NCI-H774 (cell line): ENCODE results near the gene NTHL1.

Experiments used
- DNase-seq: peaks from one replicate; lab custom pipeline; 2025; lab: John Stamatoyannopoulos, UW

The NTHL1 gene

DNA sequence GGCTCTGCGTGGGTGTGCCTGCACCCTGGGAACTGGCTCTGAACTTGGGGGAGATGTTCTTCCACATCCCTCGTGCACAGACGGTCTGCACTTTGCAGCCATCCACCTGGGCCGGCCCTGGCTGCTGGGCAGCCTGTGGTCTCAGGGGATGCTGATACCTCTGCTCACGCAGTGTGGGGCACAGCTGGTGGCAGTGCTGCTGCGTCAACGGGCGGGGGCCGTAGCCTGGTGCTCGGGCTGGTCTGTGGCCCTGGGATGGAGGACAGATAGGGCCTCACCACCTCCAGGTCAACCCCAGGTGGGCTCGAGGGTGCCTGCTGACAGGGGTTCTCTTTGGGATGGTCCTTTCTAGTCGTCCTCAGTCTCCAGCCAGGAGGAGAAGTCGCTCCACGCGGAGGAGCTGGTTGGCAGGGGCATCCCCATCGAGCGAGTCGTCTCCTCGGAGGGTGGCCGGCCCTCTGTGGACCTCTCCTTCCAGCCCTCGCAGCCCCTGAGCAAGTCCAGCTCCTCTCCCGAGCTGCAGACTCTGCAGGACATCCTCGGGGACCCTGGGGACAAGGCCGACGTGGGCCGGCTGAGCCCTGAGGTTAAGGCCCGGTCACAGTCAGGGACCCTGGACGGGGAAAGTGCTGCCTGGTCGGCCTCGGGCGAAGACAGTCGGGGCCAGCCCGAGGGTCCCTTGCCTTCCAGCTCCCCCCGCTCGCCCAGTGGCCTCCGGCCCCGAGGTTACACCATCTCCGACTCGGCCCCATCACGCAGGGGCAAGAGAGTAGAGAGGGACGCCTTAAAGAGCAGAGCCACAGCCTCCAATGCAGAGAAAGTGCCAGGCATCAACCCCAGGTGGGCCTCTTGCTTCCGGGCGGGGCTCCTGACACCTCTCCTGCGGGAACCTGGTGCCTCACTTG is 36.5 kb upstream of the NTHL1 start:
- DNase-seq, result no peak

DNA sequence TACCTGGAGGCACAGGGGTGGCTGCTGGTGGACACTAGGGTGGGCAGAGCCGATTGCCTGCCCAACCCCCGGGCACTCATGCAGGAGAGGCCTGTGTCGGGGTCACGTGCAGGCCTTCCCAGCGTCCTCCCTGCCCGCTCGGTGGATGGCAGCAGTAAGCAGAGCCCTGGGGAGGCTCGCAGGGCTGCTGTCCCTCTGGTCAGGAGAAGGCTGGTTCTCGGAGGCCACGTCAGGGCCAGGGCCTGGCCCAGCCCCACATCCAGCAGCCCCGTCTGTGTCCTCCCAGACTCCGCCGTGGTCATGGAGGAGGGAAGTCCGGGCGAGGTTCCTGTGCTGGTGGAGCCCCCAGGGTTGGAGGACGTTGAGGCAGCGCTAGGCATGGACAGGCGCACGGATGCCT is 35.8 kb upstream of the NTHL1 start:
- DNase-seq, result no peak

DNA sequence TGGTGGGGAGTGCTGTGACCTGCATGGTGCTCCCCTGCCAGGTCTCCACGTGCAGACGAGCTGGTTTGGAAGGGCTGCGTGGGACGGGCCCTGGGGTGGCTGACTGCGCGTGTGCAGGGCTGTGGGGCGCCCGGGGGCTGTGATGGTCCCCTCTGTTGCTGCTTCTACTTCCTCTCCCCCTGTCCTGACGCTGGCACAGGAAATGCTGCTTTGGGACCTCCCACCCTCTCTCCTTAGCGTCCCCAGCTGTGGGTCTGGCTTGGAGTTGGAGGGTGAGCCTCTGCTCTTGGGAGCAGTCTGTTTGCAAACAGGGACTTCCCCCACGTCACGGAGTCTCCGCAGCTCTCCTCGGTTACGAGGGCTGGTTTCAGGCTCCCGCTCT is 35.3 kb upstream of the NTHL1 start:
- DNase-seq, result no peak

DNA sequence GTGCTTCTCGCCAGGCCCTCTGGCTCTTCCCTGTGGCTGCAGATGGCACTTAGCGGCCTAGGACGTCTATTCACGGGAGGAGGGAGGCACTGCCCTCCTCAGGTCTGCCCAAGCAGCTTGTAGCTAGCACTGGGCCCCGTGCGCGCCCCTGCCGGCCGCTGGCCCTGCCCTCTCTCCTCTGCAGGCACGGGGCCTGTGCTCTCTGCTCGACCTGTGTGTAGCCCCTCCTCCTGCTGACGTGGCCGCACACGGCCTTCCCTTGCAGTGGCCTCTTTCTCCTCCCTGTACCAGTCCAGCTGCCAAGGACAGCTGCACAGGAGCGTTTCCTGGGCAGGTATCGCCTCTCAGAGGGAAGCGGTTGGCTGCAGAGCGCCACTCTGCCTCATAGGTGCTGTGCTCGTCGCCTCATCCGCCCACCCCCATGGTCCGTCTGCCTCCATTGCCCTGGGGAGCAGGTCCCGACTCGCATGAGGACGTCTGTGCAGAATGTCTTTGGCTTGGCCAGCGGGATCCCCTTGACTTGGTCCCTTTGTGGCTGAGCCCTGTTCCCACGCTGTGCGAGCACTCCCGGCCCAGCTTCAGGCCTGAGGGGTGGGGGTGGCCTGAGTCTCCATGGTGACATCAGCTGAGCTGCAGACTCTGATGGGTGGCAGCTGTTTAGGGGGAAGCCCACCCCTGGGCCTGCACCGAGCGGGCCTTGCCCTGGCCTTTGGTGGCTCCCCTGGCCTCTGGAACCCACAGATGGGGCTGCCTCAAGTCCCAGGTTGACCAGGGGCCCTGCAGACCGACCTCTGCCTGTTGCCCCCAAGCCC is 34.7 kb upstream of the NTHL1 start:
- DNase-seq, result peak; percentile 0

DNA sequence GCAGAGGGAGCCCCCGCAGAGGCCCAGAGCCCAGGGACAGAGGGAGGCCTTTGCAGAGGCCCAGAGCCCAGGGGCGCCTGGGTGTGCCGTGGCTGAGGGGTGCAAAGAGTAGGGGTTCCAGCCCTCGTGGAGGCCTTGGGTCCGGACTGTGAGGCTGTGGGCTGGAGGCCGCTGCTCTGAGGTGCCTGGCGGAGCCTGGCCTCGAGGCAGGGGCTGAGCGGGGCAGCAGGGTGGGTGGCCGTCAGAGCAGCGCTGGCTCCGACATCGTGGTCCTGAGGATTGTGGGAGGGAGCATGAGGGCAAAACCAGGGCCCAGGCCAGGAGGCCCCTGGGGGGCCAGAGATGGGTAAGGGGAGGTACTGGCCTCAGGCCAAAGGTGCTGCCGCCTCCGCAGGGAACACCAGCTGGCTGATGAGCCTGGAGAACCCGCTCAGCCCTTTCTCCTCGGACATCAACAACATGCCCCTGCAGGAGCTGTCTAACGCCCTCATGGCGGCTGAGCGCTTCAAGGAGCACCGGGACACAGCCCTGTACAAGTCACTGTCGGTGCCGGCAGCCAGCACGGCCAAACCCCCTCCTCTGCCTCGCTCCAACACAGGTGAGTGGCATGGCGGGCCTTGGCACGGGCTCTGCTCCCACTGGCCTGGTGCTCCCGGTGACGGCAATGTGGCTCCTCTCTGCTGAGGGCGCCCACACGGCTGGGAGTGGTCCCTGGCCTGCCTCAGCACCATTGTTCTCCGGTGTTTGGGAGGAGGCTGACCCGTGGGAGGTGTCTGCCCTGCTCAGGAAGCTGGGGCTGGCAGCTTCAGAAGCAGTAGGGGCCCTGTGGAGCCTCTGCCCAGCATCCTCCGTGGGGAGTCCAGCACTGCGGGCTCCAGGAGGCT is 33.8 kb upstream of the NTHL1 start:
- no peak for DNase-seq

DNA sequence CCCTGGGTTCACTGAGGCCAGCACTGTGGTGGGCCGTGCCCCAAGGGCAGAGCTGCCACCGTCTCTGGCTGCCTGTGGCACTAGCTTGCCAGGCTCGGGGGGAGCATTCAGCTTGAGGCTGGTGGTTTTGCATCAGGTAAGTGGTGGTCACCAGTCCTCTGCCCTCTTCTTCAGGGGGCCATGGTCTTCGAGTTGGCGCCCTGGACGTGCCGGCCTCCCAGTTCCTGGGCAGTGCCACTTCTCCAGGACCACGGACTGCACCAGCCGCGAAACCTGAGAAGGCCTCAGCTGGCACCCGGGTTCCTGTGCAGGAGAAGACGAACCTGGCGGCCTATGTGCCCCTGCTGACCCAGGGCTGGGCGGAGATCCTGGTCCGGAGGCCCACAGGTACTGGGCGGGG is 32.4 kb upstream of the NTHL1 start:
- DNase-seq, result no peak

DNA sequence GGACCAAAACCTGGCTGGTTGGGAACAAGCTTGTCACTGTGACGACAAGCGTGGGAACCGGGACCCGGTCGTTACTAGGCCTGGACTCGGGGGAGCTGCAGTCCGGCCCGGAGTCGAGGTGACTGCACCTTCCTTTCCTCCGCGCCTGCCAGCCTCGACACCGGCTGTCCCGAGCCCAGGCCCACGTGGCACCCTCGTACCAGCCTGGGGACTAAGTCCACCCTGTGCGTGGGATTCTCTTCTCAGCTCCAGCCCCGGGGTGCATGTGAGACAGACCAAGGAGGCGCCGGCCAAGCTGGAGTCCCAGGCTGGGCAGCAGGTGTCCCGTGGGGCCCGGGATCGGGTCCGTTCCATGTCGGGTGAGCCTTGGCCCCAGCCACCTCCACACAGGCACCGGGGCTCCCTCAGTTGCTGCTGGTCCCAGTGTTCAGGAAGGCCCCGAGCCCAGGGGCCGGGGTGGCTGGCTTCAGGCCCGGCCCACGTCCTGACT is 31.7 kb upstream of the NTHL1 start:
- DNase-seq, result no peak

DNA sequence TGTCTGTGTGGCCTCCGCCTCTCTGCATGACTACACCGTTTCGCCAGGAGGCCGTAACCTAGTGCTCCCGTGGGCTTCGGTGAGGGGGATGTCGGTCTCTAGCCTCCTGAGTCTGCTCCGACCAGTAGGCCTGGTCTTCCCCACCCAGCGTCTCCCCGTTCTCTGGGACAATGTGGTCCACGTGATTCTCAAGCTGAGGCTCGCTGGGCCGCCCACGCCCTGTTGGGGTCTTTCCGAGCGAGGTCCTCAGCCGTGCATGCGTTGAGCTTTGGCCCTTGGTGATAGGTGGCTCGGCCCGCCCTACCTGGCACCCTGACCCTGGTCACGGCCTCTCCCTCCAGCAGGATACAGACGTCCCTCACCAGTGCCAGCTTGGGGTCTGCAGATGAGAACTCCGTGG is 31.1 kb upstream of the NTHL1 start:
- no peak for DNase-seq

DNA sequence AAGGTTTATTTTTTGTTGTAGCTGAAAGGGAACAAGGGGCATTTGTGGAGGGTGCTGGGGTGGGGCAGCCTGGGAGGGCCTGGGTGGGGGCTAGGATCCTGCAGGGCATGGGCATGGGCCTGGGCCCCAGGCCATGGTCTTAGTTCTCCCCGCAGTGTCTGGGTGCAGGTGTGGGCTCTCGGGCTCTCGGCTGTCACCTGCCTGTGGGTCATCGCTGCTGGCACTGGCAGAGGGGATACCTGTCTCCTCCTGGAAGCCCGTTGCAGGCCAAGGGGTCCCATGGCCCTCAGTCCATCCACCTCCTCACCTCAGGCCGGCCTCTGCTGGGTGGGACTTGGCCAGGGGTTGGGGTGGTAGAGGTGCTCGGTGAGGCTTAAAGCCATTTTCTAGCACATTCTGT is 30.5 kb upstream of the NTHL1 start:
- DNase-seq, result no peak

DNA sequence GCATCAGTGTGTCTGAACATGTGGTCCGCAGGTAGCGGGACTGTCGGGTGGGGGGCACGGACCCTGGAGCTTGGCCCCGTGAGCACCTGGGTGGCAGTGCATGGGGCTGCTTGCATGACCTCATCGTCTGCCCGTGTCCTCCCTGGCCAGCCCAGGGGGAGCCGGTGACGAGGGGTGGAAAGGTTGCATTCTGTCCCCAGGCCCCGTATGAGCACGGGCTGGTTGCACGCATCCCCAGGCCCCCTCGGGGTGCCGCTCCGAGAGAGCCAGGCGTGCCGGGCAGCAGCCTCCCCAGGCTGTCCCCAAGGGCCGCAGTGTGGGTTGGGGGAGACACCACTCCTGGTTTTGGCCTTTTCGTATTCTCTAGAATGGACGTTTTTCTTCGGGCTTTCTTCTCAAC is 30.1 kb upstream of the NTHL1 start:
- DNase-seq, result no peak

DNA sequence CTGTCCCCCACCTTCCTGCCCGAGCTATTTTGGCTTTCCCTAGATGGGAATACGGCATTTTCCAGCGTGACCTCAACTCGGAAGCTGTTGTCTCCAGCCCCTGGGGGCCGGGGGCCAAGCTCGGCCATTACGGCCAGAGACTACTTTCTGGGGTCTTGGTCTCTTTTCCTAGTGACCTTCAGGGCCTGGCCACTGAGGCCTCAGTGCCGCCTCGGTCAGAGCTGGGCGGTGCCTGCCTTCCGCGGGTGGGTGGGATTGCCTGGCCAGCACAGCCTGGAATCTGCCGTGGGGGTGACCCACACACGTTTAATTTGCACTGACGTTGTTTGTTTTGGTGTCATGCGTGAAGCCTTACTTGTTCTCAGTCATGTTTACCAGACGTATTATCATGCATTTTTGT is 29.4 kb upstream of the NTHL1 start:
- no peak for DNase-seq

DNA sequence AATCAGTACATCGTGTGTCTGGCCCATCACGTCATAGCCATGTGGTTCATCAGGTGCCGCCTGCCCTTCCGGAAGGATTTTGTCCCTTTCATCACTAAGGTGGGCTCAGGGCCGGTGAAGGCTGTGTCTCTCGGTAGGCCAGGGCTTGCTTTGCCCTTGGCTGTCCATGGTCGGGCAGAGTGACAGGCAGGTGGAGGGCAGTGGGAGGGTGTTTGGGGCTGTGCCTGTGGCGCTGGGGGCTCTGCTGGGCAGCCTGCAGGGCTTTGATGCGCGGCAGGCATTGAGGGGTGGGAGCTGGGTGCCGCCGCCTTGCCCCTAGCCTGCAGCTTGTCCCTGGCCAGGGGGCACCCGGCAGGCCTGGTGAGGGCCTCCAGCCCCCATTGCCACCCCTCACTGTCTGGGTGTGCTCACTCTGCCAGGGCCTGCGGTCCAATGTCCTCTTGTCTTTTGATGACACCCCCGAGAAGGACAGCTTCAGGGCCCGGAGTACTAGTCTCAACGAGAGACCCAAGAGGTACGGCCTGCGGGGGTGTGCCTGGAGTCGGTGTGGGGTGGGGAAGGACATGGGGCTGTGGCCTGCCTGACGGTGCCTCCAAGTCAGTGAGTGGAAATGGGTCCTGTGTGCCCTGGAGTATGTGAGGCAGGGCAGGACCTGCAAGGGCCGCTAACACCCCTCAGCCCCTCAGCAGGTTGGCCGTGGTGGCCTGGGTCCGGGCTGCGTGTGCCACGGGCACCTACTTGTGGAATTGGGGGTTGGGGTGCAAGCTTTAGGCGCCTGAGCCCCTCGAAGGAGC is 28.6 kb upstream of the NTHL1 start:
- DNase-seq, result no peak

DNA sequence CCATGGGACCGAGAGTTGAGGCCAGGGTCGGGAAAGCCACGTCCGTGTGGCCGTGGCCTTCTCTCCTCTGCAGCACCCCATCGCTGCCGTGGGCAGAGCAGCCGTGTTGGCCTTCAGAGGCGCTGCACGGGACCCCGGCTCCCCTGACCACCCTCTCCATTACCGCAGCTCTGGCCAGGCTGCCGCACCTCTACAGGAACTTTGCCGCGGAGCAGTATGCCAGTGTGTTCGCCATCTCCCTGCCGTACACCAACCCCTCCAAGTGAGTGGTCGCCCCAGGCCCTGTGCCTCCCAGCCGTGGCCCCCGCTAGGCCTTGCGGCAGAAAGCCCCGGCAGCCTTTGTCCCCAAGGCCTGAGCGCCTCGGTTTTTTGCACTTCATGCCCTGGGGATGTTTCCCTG is 28.0 kb upstream of the NTHL1 start:
- DNase-seq, result no peak

DNA sequence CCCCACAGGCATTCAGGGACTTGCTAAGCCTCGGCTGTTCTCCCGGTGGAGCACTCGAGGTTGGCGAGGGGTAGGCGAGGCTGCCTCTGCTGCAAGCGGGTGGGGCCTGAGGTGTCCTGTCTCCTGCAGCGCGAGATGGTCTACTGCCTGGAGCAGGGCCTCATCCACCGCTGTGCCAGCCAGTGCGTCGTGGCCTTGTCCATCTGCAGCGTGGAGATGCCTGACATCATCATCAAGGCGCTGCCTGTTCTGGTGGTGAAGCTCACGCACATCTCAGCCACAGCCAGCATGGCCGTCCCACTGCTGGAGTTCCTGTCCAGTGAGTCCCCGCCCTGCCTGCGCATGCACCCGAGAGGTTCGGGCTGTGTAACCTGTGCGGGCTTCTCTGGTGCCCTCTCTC is 26.4 kb upstream of the NTHL1 start:
- no peak for DNase-seq

DNA sequence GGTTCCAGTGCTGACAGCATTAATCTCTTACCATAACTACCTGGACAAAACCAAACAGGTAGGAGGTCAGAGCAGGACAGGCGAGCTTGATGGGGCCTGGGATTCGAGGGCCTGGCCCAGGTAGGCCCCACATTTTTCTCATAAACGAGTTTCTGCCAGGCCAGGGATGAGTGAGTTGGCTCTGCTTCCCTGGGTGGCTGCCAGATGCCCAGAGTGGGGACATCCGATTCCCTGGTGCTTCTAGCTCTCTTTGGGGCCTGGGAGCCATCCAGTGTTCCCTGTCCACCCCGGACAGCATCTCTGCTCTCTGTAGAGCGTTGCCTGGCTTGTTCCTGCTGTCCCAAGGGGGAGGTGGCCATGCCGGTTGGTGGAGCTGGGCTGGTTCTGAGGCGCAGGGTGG is 25.3 kb upstream of the NTHL1 start:
- DNase-seq, result no peak

DNA sequence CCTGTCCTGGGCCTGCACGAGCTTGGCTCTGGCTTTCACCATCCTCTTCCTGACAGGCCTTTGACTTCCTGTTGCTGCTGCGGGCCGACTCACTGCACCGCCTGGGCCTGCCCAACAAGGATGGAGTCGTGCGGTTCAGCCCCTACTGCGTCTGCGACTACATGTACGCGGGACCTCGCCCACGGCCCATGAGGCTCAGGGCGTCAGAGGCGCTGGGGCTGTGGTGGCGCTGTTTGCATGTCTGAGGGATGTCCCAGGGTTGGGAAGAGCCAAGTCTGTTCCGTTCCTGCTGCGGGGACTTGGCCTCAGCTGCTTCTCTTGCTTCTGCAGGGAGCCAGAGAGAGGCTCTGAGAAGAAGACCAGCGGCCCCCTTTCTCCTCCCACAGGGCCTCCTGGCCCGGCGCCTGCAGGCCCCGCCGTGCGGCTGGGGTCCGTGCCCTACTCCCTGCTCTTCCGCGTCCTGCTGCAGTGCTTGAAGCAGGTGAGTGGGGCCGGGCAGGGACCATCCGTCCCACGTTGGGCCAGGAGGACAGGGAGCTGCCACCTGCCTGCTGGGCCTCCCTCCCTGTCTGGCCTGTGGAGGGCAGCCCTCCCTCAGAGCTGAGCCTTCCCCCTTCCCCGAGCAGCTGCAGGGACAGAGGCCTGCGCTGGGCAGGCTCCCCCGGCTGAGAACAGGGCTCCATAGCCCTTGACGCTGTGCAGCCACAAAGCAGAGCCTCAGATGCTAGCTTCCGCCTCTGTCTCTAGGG is 24.0 kb upstream of the NTHL1 start:
- no peak for DNase-seq

DNA sequence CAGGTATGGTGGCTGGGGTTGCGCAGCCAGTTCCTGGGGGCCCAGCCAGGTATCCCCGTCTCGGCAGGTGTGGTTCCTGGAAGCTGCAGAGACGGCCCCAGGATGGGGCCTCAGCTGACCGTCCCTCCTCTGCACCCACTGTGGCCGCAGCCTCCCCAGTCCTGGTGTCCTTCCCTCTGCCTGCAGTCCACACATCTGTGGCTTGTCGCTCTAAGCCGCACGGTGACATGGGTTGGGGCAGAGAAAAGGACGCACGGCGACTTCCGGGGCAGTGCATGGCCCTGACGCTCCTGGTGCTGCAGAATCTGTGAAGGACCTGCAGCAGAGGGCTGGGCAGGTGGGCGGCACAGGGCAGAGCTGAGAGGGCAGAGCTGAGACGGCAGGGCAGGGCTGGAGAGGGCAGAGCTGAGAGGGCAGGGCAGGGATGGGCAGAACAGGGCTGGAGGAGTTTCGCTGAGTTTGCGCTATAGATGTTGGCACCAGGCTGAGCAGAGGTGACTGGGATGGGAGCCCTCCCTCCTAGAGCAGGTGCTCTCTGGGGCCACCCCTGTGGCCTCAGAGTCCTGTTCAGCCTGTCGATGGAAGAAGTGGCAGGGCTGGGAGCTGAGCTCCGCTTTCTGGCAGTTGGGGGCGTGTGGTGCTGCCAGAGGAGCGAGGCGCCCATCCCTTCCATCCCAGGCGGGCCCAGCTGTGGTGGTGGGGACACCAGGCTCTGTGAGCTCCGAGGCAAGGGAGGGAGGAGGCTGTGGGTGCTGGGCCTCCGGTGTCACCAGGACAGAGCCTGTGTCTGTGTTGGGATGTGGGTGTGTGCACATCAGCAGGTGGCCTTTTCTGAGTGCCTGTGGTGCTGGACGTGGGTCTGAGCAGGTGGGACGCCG is 23.2 kb upstream of the NTHL1 start:
- DNase-seq, result no peak

DNA sequence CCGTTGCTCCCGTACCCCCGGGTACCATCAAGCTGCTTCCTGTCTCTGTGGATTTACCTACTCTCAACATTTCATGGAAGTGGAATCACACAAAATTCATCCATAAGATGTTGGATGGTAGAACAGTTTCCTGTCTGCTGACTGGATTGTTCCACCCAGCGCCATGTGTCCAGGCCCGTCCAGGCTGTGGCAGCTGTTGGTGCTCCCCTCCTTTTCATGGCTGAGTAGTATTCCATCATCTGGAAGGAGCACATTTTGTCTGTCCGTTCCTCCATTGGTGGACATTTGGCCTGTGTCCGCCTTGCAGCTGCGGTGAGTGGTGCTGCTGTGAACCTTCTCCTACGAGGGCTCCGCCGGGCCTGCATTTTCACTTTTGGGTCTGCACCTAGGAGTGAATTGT is 18.5 kb upstream of the NTHL1 start:
- DNase-seq, result no peak

DNA sequence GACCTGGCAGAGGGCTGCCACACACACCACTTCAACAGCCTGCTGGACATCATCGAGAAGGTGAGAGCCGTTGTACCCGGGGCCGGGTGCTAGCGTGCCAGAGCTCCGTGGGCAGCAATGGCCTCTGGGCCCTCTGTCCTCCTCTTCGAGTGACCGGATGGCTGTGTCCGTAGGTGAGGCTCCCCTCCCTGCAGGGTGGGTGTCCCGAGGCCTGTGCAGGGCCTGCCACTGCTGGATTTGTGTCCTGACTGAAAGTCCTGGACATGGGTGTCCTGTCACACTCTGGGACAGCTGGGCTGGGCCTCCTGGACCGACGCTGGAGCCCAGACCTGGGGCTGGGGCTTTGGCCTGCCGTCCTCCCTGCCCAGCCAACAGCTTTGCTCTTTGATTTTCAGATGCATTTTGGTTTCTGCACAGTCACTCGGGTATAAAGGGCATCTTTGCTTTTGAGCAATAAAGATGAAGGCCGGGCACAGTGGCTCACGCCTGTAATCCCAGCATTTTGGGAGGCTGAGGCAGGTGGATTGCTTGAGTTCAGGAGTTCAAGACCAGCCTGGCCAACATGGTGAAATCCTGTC is 16.8 kb upstream of the NTHL1 start:
- no peak for DNase-seq
